OCI-LY1 (cell line): ENCODE measurements around the gene SLC5A12.

Source experiments
- H2AFZ ChIP-seq: fragments of 200-600 bp; sonication (generic), shearing (Covaris generic); 2 replicates; pipeline ENCODE4 v1.6.0; 2014; ENCODE audit warnings: antibody characterized with exemption, mild to moderate bottlenecking, low read length
- H3F3A ChIP-seq: fragments of 200-600 bp; sonication (generic), shearing (Covaris generic); 2 replicates; pipeline ENCODE4 v1.6.0; 2014; ENCODE audit warnings: mild to moderate bottlenecking, antibody characterized with exemption, low read length, moderate library complexity; ENCODE audit not compliant: insufficient read depth
- H3K27ac ChIP-seq: fragments of 200-600 bp; sonication (generic); 2 replicates; pipeline ENCODE4 v1.5.1; 2014; ENCODE audit warnings: low read length, mixed run types, mild to moderate bottlenecking, low read depth; ENCODE audit not compliant: poor library complexity, severe bottlenecking
- H3K27me3 ChIP-seq: fragments of 200-600 bp; sonication (generic); 2 replicates; pipeline ENCODE4 v1.6.0; 2014; ENCODE audit warnings: antibody characterized with exemption, mild to moderate bottlenecking, low read length, moderate library complexity; ENCODE audit not compliant: insufficient read depth
- H3K36me3 ChIP-seq: fragments of 200-600 bp; sonication (generic); 2 replicates; pipeline ENCODE4 v1.6.1; 2014; ENCODE audit warnings: mild to moderate bottlenecking, antibody characterized with exemption, low read length, moderate library complexity, mixed read lengths; ENCODE audit not compliant: insufficient read depth
- H3K4me1 ChIP-seq: fragments of 200-600 bp; sonication (generic); 2 replicates; pipeline ENCODE4 v1.5.1; 2014; ENCODE audit warnings: mild to moderate bottlenecking, low read length, moderate library complexity; ENCODE audit not compliant: insufficient read depth, severe bottlenecking
- H3K4me2 ChIP-seq: fragments of 200-600 bp; sonication (generic), shearing (Covaris generic); 2 replicates; pipeline ENCODE4 v1.6.1; 2014; ENCODE audit warnings: low read length
- H3K4me3 ChIP-seq: fragments of 200-600 bp; sonication (generic); 2 replicates; pipeline ENCODE4 v1.5.1; 2014; ENCODE audit warnings: low read length, low read depth, mild to moderate bottlenecking, mixed read lengths; ENCODE audit not compliant: poor library complexity, severe bottlenecking
- H3K79me2 ChIP-seq: fragments of 200-600 bp; shearing (Covaris generic); 2 replicates; pipeline ENCODE4 v1.6.1; 2016; ENCODE audit warnings: mixed run types, low read length, mixed read lengths; ENCODE audit not compliant: insufficient read depth
- H3K9ac ChIP-seq: fragments of 200-600 bp; sonication (generic), shearing (Covaris generic); 2 replicates; pipeline ENCODE4 v1.6.1; 2014; ENCODE audit warnings: mild to moderate bottlenecking, low read length, mixed read lengths
- H3K9me2 ChIP-seq: fragments of 200-600 bp; sonication (generic), shearing (Covaris generic); 2 replicates; pipeline ENCODE4 v1.6.1; 2014; ENCODE audit warnings: low read depth, mild to moderate bottlenecking, low read length, mixed read lengths
- H3K9me3 ChIP-seq: fragments of 200-600 bp; shearing (Covaris generic); 2 replicates; pipeline ENCODE4 v1.6.1; 2014; ENCODE audit warnings: low read length, mixed read lengths
- H4K20me1 ChIP-seq: fragments of 200-600 bp; sonication (generic), shearing (Covaris generic); 2 replicates; pipeline ENCODE4 v1.6.0; 2016; ENCODE audit warnings: mild to moderate bottlenecking, low read length; ENCODE audit not compliant: insufficient read depth
- EZH2 ChIP-seq: fragments of 200-600 bp; sonication (generic), shearing (Covaris generic); IDR thresholded peaks from 2 replicates; pipeline ENCODE4 v1.8.0; 2017; ENCODE audit warnings: borderline replicate concordance, mixed run types, mild to moderate bottlenecking, antibody characterized with exemption, low read length, moderate library complexity, mixed read lengths
- TF ChIP-seq, protein P1 (sequence below): fragments of 200-600 bp; sonication (generic), shearing (Covaris generic); IDR thresholded peaks from 2 replicates; pipeline ENCODE4 v1.5.1; 2017; ENCODE audit warnings: mild to moderate bottlenecking, antibody characterized with exemption, low read length, moderate library complexity, mixed read lengths

SLC5A12 gene

GRCh38 chr11:26765323-26765722 is 43.5 kb upstream of the SLC5A12 start:
- no peak for TF ChIP-seq EZH2
- TF ChIP-seq, protein P1, sequence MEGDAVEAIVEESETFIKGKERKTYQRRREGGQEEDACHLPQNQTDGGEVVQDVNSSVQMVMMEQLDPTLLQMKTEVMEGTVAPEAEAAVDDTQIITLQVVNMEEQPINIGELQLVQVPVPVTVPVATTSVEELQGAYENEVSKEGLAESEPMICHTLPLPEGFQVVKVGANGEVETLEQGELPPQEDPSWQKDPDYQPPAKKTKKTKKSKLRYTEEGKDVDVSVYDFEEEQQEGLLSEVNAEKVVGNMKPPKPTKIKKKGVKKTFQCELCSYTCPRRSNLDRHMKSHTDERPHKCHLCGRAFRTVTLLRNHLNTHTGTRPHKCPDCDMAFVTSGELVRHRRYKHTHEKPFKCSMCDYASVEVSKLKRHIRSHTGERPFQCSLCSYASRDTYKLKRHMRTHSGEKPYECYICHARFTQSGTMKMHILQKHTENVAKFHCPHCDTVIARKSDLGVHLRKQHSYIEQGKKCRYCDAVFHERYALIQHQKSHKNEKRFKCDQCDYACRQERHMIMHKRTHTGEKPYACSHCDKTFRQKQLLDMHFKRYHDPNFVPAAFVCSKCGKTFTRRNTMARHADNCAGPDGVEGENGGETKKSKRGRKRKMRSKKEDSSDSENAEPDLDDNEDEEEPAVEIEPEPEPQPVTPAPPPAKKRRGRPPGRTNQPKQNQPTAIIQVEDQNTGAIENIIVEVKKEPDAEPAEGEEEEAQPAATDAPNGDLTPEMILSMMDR: no peak
- no peak overlapping the region for H3K4me2 ChIP-seq
- no peak overlapping the region for H2AFZ ChIP-seq
- no peaks in the 10 kb centered on the region for H3K27me3 ChIP-seq
- H3K79me2 ChIP-seq: no peaks in the 10 kb centered on the region
- H3K9me2 ChIP-seq: no peaks in the 10 kb centered on the region
- no peak overlapping the region for H3K4me3 ChIP-seq
- H4K20me1 ChIP-seq: no peaks in the 10 kb centered on the region
- peaks cover 70% of the 10 kb centered on the region for H3K4me1 ChIP-seq
- no peaks in the 10 kb centered on the region for H3K36me3 ChIP-seq
- no peaks in the 10 kb centered on the region; the same call in 1 of the 2 replicates for H3F3A ChIP-seq
- no peak overlapping the region for H3K9ac ChIP-seq
- H3K9me3 ChIP-seq: no peaks in the 10 kb centered on the region
- H3K27ac ChIP-seq: peak overlapping the region; percentile 95

DNA sequence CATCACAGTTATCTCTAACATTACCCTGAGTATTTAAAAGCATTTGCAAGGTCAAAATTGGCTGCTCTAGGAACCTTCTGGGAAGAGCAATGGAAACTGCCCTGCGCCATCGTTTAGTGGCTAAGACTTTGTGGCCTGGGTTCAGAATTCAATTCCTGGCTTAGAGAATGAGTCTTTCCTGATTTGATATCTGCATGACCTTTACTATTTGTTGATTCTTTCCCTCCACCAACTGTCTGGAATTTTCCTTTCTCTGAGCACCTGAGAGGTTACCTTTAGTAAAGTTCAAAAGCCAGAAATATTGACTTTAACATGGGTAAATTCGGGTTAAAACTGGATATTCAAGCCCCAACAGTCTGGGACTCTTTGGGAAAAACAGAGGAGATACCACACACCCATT is 43.0 kb upstream of the SLC5A12 start:
- H3K4me3 ChIP-seq: no peak overlapping the region
- H3F3A ChIP-seq: no peaks in the 10 kb centered on the region; the same call in 1 of the 2 replicates
- H2AFZ ChIP-seq: no peak overlapping the region
- peak overlapping the region; percentile 95 for H3K27ac ChIP-seq
- peak overlapping the region; percentile 3; the same call in 1 of the 2 replicates for H3K4me2 ChIP-seq
- H3K9me3 ChIP-seq: no peaks in the 10 kb centered on the region
- H3K9ac ChIP-seq: no peak overlapping the region
- no peaks in the 10 kb centered on the region for H3K27me3 ChIP-seq
- no peaks in the 10 kb centered on the region for H3K9me2 ChIP-seq
- no peaks in the 10 kb centered on the region for H3K36me3 ChIP-seq
- H3K4me1 ChIP-seq: peaks cover 75% of the 10 kb centered on the region
- TF ChIP-seq, protein P1: no peak
- no peak for TF ChIP-seq EZH2
- H4K20me1 ChIP-seq: no peaks in the 10 kb centered on the region
- no peaks in the 10 kb centered on the region for H3K79me2 ChIP-seq

DNA sequence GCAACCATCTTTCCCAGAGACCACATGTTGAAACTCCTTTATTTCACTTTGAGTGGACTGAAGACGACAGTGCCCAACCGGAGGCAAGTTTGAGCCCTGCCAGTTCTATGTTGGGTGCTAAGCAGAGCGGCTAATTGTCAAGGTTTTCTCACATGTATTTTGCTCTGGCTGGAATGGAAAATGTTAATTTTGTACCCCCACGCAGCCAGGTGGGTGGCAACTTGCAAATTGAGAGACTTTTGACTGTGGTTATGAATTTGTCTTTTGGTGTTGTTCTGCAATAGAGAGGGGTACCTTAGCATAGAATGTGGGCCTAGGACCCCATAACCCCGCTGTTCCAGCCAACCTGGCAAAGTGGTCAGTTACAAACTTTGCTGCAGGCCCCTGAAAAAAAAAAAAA is 42.5 kb upstream of the SLC5A12 start:
- Histone ChIP-seq H3F3A (no peaks in the 10 kb centered on the region; the same call in 1 of the 2 replicates), H3K36me3 (no peaks in the 10 kb centered on the region), H4K20me1 (no peaks in the 10 kb centered on the region), H3K4me1 (peaks cover 80% of the 10 kb centered on the region), H3K27me3 (no peaks in the 10 kb centered on the region), H3K4me2 (peak overlapping the region; percentile 46), H3K9me2 (no peaks in the 10 kb centered on the region), H2AFZ (no peak overlapping the region), H3K79me2 (no peaks in the 10 kb centered on the region), H3K9me3 (no peaks in the 10 kb centered on the region), H3K4me3 (no peak overlapping the region), H3K27ac (peak overlapping the region; percentile 95), H3K9ac (peak overlapping the region; percentile 41)
- TF ChIP-seq EZH2: no peak
- TF ChIP-seq, protein P1: no peak
